SK-N-SH (cell line): ENCODE measurements around the gene CCDC183. TPM values are rescaled to one million over a fixed set of nuclear protein-coding genes. Genes with fewer than 3 reads are reported as not detected.

Source experiments
- CTCF ChIA-PET: fragments of 300-600, 350-600 bp; formaldehyde crosslinking; extraction: SDS; loops from one replicate; lab custom pipeline; 2021; lab: Yijun Ruan, JAX
- POLR2A ChIA-PET: fragments of 350-600 bp; sonication (Branson Sonifier 250); formaldehyde crosslinking; extraction: SDS; loops from one replicate; lab custom pipeline; 2020; ENCODE audit warnings: antibody characterized with exemption, inconsistent platforms; lab: Yijun Ruan, JAX
- DNase-seq: peaks from one replicate; pipeline ENCODE4 v3.0.0; 2012
- H2AFZ ChIP-seq: fragments of 200-600 bp; sonication (generic); 2 replicates; pipeline ENCODE4 v1.8.1; 2016; ENCODE audit warnings: antibody characterized with exemption, mild to moderate bottlenecking, low read depth
- H3F3A ChIP-seq: fragments of 200-600 bp; sonication (generic); replicated peaks from 2 replicates; pipeline ENCODE3; 2016; ENCODE audit warnings: antibody characterized with exemption, mild to moderate bottlenecking; ENCODE audit not compliant: insufficient read depth
- H3K27ac ChIP-seq, 2 experiments: fragments of 200-500 bp in 1 of 2; fragments of 200-600 bp in 1 of 2; sonication (Bioruptor generic) in 1 of 2; sonication (generic), shearing (Covaris generic) in 1 of 2; 2 replicates each; pipeline versions ENCODE4 v1.5.1 to v1.6.1; 2014 to 2016; ENCODE audit warnings: low read depth in 2 of 2, inconsistent platforms in 1 of 2, low read length in 1 of 2, mild to moderate bottlenecking in 1 of 2, mixed read lengths in 1 of 2
- H3K27me3 ChIP-seq: fragments of 200-600 bp; sonication (generic), shearing (Covaris generic); 2 replicates; pipeline ENCODE4 v1.6.1; 2016; ENCODE audit warnings: mixed run types; ENCODE audit not compliant: insufficient read depth
- H3K36me3 ChIP-seq, 2 experiments: fragments of 200-500 bp in 1 of 2; fragments of 200-600 bp in 1 of 2; sonication (Bioruptor generic) in 1 of 2; sonication (generic) in 1 of 2; replicated peaks in 1 of 2; 2 replicates each; pipeline versions ENCODE3 to v1.5.1; 2014 to 2016; ENCODE audit warnings: low read length in 1 of 2, mild to moderate bottlenecking in 1 of 2; ENCODE audit not compliant: insufficient read depth in 2 of 2, control insufficient read depth in 1 of 2
- H3K4me1 ChIP-seq, 2 experiments: fragments of 200-500 bp in 1 of 2; fragments of 200-600 bp in 1 of 2; sonication (Bioruptor generic) in 1 of 2; sonication (generic), shearing (Covaris generic) in 1 of 2; 2 replicates each; pipeline versions ENCODE4 v1.5.1 to v1.6.1; 2014 to 2016; ENCODE audit warnings: low read depth in 1 of 2, low read length in 1 of 2, mixed run types in 1 of 2; ENCODE audit not compliant: insufficient read depth in 2 of 2, control insufficient read depth in 1 of 2
- H3K4me2 ChIP-seq: fragments of 200-600 bp; sonication (generic), shearing (Covaris generic); 2 replicates; pipeline ENCODE4 v1.6.1; 2017; ENCODE audit warnings: mixed run types
- H3K4me3 ChIP-seq, 2 experiments: fragments of 200-500 bp in 1 of 2; fragments of 200-600 bp in 1 of 2; sonication (Bioruptor generic) in 1 of 2; sonication (generic), shearing (Covaris generic) in 1 of 2; 2 replicates each; pipeline versions ENCODE4 v1.5.1 to v1.8.1; 2014 to 2016; ENCODE audit warnings: low read depth in 2 of 2, inconsistent platforms in 1 of 2, low read length in 1 of 2, mild to moderate bottlenecking in 1 of 2, mixed read lengths in 1 of 2, moderate library complexity in 1 of 2
- H3K79me2 ChIP-seq: fragments of 200-600 bp; sonication (generic); 2 replicates; pipeline ENCODE4 v1.8.1; 2017; ENCODE audit warnings: mild to moderate bottlenecking; ENCODE audit not compliant: insufficient read depth
- H3K9ac ChIP-seq: fragments of 200-600 bp; sonication (generic); 2 replicates; pipeline ENCODE4 v1.6.1; 2017; ENCODE audit warnings: mixed run types
- H3K9me2 ChIP-seq: fragments of 200-600 bp; sonication (generic); 2 replicates; pipeline ENCODE4 v1.6.1; 2017; ENCODE audit warnings: mixed run types
- H3K9me3 ChIP-seq: fragments of 200-600 bp; sonication (generic); 2 replicates; pipeline ENCODE4 v1.6.1; 2017; ENCODE audit warnings: mixed run types, mild to moderate bottlenecking, moderate library complexity
- H4K20me1 ChIP-seq: fragments of 200-600 bp; sonication (generic); 2 replicates; pipeline ENCODE4 v1.6.1; 2017; ENCODE audit warnings: mild to moderate bottlenecking, mixed run types; ENCODE audit not compliant: insufficient read depth
- ELF1 ChIP-seq: IDR thresholded peaks from 2 replicates; pipeline ENCODE4 v1.4.0; 2012
- GATA2 ChIP-seq: sonication (generic); formaldehyde crosslinking; IDR thresholded peaks from 2 replicates; pipeline ENCODE4 v1.5.0; 2020; ENCODE audit warnings: mild to moderate bottlenecking, missing genetic modification reagents
- IRF3 ChIP-seq: fragments of 150-350 bp; IDR thresholded peaks from 2 replicates; pipeline ENCODE4 v1.6.1; 2016; ENCODE audit warnings: mild to moderate bottlenecking, low read depth, low read length
- MAX ChIP-seq: IDR thresholded peaks from 2 replicates; pipeline ENCODE4 v1.4.0; 2012; ENCODE audit warnings: low read depth
- MEF2A ChIP-seq: IDR thresholded peaks from 2 replicates; pipeline ENCODE4 v1.4.0; 2012; ENCODE audit warnings: low read depth, borderline replicate concordance
- MXI1 ChIP-seq: IDR thresholded peaks from 2 replicates; pipeline ENCODE4 v1.6.1; 2012; ENCODE audit warnings: mild to moderate bottlenecking, low read depth, low read length, improper control_type of control experiment
- NRF1 ChIP-seq: IDR thresholded peaks from 2 replicates; pipeline ENCODE4 v1.6.1; 2012; ENCODE audit warnings: low read depth, mild to moderate bottlenecking, low read length
- POLR2AphosphoS5 ChIP-seq: IDR thresholded peaks from 2 replicates; pipeline ENCODE4 v1.6.1; 2012; ENCODE audit warnings: low read depth, low read length
- RFX5 ChIP-seq: IDR thresholded peaks from 2 replicates; pipeline ENCODE4 v1.6.1; 2012; ENCODE audit warnings: mild to moderate bottlenecking, improper control_type of control experiment, low read length
- SMC3 ChIP-seq: IDR thresholded peaks from 2 replicates; pipeline ENCODE4 v1.6.1; 2012; ENCODE audit warnings: low read depth, low read length, improper control_type of control experiment
- WGBS: methylation state at CpG from one replicate; pipeline ENCODE4 v1.1.6; 2017; ENCODE audit warnings: low lambda C conversion rate; 5-methylcytosine and 5-hydroxymethylcytosine counted together
- polyA plus RNA-seq, 3 experiments: library from polyadenylated mRNA; depleted of rRNA; stranded (reverse); fragments of >200 nt; gene quantifications; 2 replicates each; pipeline ENCODE4 v1.2.3, GENCODE V29; 2012
- TF ChIP-seq, protein P1 (sequence below): IDR thresholded peaks from 2 replicates; pipeline ENCODE4 v1.4.0; 2012; ENCODE audit warnings: low read depth, borderline replicate concordance

CCDC183 gene
- polyA plus RNA-seq, 1 of the 3 experiments (the other 2 are of a cell fraction) = 5.3 TPM

DNA sequence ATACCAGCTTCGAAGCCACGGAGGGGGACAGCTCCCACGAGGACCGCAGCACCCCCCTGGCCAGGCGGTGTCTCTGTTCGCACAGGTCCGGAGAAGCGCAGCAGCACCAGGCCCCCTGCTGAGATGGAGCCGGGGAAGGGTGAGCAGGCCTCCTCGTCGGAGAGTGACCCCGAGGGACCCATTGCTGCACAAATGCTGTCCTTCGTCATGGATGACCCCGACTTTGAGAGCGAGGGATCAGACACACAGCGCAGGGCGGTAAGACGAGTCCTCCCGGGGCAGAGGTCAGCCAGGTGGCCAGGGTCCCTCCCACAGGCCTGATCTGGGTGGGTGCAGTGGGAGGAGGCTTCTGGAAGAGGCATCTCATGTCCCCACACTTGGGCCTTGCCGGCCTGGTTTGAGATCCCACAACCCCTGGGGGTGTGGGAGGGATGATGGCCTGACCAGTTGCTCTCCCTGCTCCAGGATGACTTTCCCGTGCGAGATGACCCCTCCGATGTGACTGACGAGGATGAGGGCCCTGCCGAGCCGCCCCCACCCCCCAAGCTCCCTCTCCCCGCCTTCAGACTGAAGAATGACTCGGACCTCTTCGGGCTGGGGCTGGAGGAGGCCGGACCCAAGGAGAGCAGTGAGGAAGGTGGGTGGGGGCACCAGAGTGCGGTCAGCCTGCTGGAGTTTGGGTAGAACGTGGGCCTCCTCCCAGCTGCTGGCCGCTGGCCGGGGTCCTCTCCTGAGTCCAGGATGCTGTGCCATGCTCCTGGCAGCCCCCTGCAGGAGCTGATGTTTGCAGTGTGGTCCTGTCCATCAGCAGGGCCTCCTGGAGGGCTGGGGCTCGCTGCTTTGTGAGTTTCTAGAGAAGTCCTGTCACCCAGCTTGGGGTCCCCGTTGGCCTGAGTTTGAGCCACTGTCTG is 43.3 kb downstream of the CCDC183 start:
- Histone ChIP-seq H3K4me3 (no peak overlapping the region), H3K79me2 (no peaks in the 10 kb centered on the region), H3K9me3 (no peaks in the 10 kb centered on the region), H3K27ac (no peak overlapping the region; a peak in 1 of 4 replicates), H3F3A (peaks cover 19% of the 10 kb centered on the region), H3K4me2 (no peak overlapping the region)
- POLR2A ChIA-PET = interaction anchor here (0.9 to 1.8 kb wide), 2 partner anchors 10 to 39 kb away, joined by 4 to 6 read pairs; no protein-coding TSS in a partner anchor
- 94% methylated on average over 15 of the region's 36 CpGs for WGBS
- TF ChIP-seq IRF3 (no peak), ELF1 (no peak), POLR2AphosphoS5 (no peak), SMC3 (no peak), GATA2 (CRISPR knock-in tag) (no peak), MAX (no peak), MXI1 (no peak), RFX5 (no peak), MEF2A (no peak), NRF1 (no peak)
- TF ChIP-seq, protein P1, sequence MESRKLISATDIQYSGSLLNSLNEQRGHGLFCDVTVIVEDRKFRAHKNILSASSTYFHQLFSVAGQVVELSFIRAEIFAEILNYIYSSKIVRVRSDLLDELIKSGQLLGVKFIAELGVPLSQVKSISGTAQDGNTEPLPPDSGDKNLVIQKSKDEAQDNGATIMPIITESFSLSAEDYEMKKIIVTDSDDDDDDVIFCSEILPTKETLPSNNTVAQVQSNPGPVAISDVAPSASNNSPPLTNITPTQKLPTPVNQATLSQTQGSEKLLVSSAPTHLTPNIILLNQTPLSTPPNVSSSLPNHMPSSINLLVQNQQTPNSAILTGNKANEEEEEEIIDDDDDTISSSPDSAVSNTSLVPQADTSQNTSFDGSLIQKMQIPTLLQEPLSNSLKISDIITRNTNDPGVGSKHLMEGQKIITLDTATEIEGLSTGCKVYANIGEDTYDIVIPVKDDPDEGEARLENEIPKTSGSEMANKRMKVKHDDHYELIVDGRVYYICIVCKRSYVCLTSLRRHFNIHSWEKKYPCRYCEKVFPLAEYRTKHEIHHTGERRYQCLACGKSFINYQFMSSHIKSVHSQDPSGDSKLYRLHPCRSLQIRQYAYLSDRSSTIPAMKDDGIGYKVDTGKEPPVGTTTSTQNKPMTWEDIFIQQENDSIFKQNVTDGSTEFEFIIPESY = no peak
- TF ChIP-seq, all 33 proteins: peak for 0
- no peak for DNase-seq
- H3K4me1 ChIP-seq = peaks cover 24 to 29% of the 10 kb centered on the region in 2 experiments; a peak in 2 of 4 replicates
- H2AFZ ChIP-seq = no peak overlapping the region
- H3K36me3 ChIP-seq = peaks cover 0 to 16% of the 10 kb centered on the region in 2 experiments
- H3K27me3 ChIP-seq = no peaks in the 10 kb centered on the region
- no peak overlapping the region for H3K9ac ChIP-seq
- CTCF ChIA-PET = no interaction called here
- H3K9me2 ChIP-seq = no peaks in the 10 kb centered on the region
- peaks cover 10% of the 10 kb centered on the region; the same call in 1 of the 2 replicates for H4K20me1 ChIP-seq
